Measurements from ENCODE around the gene DNA2.

The DNA2 gene

DNA sequence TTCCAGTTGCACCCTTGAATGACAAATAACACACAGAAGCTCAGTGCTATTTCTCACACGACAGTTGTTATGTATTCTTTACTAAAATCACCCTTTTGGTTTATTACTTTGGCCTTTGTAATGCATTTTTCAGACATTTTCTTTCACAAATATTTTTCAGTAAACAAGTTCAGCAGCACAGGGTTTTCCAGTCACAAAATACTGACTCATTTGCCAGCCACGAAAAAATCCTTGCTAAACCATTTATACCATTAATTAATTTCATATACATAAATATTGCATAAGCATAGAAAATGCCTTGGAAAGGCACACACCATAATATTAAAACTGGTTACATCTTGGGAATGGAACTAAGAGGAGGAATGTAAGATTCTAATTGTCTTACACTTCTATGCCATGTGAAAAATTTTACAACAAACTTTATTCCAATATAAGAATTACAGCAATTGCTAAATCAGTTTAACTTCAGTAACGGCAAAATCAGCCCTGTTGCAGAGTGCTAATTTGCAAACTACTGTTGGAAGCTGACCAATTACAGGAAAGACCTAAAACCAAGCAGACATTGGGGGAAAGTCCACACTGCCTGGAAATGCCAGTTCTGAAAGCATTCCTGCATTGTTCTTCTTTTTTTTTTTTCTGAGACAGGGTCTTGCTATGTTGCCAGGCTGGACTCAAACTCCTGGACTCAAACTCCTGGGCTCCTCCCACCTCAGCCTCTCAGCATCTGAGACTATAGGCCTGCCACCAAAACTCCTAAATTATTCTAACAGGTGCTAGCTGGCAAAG, 107.5 kb downstream of the DNA2 start:
- DNase-seq (ENCODE audit: low read depth in 2 of 2) = no peak
